NCI-H2196 treated with DMSO at 0.1 percent for 48 hours (cell line): Measurements from ENCODE around the gene PCID2.

Experiments
- DNase-seq: peaks from one replicate; lab custom pipeline; 2025; ENCODE audit not compliant: unreplicated experiment; lab: John Stamatoyannopoulos, UW

Gene PCID2

GRCh38 chr13:113150550-113151365 is 57.7 kb downstream of the PCID2 start:
- no peak for DNase-seq

- DNase-seq = no peak
These were observed 58.5 kb downstream of the PCID2 start for GRCh38 chr13:113149711-113150549.

- no peak for DNase-seq
These were observed 59.4 kb downstream of the PCID2 start for GRCh38 chr13:113148940-113149503.

GRCh38 chr13:113148407-113148806 is 60.1 kb downstream of the PCID2 start:
- no peak for DNase-seq

GRCh38 chr13:113147206-113147605 is 61.3 kb downstream of the PCID2 start:
- DNase-seq = no peak

- no peak for DNase-seq
These were observed 61.7 kb downstream of the PCID2 start for GRCh38 chr13:113146750-113147149.

GRCh38 chr13:113145911-113146598 is 62.4 kb downstream of the PCID2 start:
- DNase-seq = no peak

GRCh38 chr13:113145496-113145895 is 63.0 kb downstream of the PCID2 start:
- DNase-seq = no peak

- no peak for DNase-seq
These were observed 64.2 kb downstream of the PCID2 start for GRCh38 chr13:113144255-113144629.

- no peak for DNase-seq
These were observed 64.8 kb downstream of the PCID2 start for GRCh38 chr13:113143466-113144254.

- DNase-seq = no peak
These were observed 65.6 kb downstream of the PCID2 start for GRCh38 chr13:113142876-113143275.

GRCh38 chr13:113141601-113141970 is 66.9 kb downstream of the PCID2 start:
- DNase-seq = no peak

GRCh38 chr13:113140677-113141600 is 67.5 kb downstream of the PCID2 start:
- DNase-seq = no peak

GRCh38 chr13:113139577-113139976 is 68.9 kb downstream of the PCID2 start:
- DNase-seq = no peak

GRCh38 chr13:113138792-113139551 is 69.5 kb downstream of the PCID2 start:
- DNase-seq = no peak

GRCh38 chr13:113137691-113138298 is 70.7 kb downstream of the PCID2 start:
- no peak for DNase-seq

GRCh38 chr13:113135281-113135760 is 73.1 kb downstream of the PCID2 start:
- DNase-seq = no peak
